Esophagus mucosa (tissue), 1 donor: ENCODE measurements around the gene LPIN1. TPM values are rescaled to one million over a fixed set of nuclear protein-coding genes. Genes with fewer than 3 reads are reported as not detected.
A peak's percentile ranks its signal among the peaks of the same experiment; 100 is the strongest.
"Not testable (repeated sequence)": the region's sequence is repeated elsewhere in the genome, so short reads cannot be mapped to it uniquely, and the experiment has no call there.

ENCODE experiments used
- ATAC-seq: fragments of 200-7000 bp; cut with Tn5 transposase; one replicate; pipeline ENCODE4 v1.9.1; 2020
- total RNA-seq: library from RNA; stranded (reverse); gene quantifications from one replicate; pipeline ENCODE4 v1.2.4, GENCODE V29; 2023
- donor health status: DM: yes; HTN: yes; CAD: no.

The LPIN1 gene
- total RNA-seq, 1 donor from 2014 or later: 33.6 TPM

DNA sequence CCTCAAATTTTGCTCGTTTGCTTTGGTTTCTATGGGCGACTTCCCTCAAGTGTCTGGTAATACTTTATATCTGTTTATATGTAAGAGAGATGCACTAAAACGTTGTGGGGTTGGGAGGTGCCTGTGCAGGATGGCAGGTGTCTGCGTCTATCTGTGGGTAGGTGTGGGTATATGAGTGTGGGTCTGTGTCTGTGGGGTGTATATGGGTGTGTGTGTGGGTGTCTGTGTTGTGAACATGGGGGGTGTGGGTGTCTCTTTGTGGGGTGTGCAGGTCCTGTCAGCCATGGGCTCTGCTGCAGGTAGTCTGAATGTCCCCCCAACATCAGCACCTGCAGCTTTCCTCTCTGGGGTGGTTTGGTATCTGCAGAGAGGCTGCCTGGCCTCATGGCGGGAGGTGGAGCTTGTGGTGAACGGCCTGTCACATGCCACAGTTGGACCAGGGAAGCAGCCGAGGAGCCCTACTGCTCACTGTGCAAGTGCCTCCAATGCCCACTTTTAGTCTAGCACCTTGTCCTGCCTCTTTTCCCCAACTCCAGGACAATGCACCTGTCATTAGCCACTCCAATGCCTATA lies 90.3 kb downstream of the LPIN1 start:
- no peak for ATAC-seq

DNA sequence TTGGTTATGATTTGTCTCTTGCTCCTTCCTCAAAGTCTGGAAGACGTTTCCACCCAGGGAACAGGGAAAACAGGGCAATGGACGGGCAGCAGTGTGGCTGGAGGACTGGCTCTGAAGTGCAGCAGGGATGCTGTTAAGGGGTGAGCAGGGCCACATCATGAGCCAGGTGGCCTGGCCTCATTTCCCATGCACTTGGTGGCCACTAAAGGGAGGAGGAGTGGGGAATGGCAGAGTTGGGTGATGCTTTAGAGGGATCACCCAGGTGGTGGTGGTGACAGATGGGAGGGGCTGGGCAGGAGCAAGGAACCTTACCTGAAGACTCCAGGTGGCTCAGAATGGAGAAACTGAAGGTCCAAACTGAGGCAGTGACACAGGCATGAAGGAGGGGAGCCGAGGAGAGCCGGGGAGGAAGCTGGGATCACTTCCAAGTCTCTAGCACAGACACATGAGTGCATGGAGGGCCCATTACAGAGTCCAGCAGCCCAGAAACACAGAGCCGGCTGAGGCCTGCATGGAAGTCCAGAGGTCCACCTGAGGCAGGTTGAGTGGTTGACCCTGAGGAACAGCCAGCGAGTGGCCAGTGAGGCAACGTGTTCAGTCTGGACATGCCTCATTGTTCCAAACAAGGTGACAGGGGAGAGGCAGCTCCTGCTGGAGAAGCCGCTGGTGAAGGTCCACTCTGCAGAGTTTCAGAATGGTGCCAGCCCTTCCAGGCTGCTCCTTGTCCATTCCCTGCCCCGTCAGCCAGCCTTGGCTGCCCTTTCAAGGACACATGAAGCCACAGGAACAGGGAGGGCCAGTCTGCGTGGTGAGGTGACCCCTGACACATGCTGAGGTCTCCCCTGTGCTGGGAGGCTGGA lies 91.7 kb downstream of the LPIN1 start:
- ATAC-seq: no peak

DNA sequence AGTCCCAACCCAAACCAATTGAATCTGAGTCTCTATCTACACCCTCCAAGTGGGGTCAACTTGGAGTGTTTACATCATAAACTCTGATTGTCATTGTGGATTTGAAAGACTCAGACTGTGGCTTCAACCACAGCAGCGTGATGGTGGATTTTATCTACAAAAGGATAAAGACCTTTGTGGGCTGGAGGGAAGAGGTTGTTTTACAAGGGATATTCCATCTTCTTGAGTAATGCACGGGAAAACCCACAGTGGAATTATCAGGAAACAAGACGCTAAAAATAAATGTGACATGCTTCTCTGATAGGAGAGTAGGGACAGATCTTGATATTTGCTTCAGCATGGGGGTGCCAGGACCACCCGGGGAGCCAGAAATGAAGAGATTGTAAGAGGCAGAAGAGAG lies 93.5 kb downstream of the LPIN1 start:
- no peak for ATAC-seq

DNA sequence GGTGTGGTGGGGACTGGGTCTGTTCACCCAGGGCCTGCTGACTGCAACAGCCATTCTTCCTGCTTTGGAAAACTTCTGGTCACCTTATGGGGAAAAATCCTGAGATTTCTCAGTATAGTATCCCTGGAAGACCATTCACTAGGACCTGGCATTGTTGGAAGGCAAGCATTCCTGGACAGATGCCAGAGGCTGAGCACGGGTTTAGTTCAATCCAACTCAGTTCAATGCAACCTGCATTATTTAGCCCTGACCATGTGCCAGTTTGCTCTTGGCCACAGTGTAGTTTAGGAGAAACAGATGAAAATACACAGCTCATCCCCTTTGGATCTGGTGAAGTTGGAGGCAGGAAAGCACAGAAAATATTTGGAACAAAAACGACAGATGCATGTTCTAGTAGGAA lies 95.9 kb downstream of the LPIN1 start:
- ATAC-seq: no peak

DNA sequence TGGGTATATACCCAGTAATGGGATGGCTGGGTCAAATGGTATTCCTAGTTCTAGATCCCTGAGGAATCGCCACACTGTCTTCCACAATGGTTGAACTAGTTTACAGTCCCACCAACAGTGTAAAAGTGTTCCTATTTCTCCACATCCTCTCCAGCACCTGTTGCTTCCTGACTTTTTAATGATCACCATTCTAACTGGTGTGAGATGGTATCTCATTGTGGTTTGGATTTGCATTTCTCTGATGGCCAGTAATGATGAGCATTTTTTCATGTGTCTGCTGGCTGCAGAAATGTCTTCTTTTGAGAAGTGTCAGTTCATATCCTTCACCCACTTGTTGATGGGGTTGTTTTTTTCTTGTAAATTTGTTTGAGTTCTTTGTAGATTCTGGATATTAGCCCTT lies 98.4 kb downstream of the LPIN1 start:
- ATAC-seq: not testable (repeated sequence)

DNA sequence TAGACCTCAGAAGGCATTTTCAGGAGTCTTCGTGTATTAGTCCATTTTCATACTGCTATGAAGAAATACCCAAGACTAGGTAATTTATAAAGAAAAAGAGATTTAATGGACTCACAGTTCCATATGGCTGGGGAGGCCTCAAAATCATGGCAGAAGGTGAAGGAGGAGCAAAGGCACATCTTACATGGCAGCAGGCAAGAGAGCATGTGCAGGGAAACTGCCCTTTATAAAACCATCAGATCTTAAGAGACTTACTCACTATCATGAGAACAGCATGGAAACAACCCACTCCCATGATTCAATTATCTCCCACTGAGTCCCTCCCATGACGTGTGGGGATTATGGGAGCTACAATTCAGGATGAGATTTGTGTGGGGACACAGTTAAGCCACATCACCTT lies 101.5 kb downstream of the LPIN1 start:
- ATAC-seq: not testable (repeated sequence)

DNA sequence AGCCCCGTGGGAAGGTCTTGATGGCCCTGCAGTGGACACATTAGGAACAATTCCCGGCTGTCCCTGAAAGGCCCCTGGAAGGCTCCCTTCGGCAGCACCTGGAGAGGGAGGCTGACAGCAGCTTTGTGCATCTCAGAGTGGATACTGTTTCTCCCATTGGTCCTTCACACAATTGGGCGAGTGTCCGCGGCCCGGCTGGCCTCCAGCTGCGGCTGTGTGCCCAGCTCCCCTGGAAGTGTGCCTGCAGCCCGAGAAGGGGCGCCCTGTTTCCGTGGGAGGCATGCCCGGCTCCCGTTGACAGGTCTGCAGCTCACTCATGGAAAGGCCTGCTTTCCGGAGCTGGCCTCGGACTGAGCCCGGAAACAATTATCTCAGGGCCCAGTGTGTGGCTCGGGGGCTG lies 103.7 kb downstream of the LPIN1 start:
- ATAC-seq: no peak

DNA sequence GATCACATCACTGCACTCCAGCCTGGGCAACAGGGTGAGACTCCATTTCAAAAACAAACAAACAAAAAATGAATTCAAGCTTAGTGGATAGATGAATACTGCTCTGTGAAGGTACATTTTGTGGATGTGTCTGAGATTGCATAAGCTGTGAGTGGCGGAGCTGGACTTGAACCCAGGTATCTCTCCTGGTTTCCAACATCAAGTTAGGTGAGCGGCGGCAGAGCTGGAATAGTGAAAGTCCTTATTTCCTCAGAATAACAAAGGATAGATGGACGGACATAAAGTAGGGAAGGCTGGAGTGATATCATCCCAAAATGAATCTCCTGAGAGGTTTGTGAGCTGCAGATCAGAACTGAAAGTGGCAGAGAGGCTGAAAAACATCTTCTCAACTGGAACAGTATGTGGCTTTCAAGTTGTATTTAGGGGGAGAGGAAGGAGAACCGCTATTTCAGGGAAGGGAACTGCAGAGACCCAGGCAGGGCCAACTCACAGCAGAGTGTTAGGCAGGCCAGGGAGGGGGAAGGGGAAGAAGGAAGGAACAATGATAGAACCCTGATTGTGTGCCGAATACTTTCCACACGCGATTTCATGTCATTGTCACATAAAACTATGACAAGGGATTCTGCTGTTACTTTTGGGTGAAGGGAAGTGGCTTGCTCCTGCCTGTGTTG lies 106.2 kb downstream of the LPIN1 start:
- ATAC-seq: no peak

DNA sequence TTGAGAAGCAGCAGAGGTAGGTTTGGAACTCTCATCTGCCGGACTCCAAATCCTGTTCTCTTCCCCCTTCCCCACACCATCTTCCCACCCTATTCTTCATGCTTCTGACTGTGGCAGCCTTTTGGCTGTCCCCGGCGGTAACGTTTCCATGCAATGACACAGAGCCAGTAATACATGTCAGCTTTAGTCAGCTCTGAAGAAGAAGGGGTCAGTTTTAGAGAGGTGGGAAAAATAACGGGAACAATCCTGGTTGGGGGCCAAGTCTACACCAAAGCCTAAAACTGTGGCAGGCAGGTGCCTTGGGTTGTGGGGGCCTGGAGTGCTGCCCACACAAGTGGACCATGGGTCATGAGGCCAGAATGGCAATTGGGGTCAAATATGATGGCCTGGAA lies 106.8 kb downstream of the LPIN1 start:
- no peak for ATAC-seq

DNA sequence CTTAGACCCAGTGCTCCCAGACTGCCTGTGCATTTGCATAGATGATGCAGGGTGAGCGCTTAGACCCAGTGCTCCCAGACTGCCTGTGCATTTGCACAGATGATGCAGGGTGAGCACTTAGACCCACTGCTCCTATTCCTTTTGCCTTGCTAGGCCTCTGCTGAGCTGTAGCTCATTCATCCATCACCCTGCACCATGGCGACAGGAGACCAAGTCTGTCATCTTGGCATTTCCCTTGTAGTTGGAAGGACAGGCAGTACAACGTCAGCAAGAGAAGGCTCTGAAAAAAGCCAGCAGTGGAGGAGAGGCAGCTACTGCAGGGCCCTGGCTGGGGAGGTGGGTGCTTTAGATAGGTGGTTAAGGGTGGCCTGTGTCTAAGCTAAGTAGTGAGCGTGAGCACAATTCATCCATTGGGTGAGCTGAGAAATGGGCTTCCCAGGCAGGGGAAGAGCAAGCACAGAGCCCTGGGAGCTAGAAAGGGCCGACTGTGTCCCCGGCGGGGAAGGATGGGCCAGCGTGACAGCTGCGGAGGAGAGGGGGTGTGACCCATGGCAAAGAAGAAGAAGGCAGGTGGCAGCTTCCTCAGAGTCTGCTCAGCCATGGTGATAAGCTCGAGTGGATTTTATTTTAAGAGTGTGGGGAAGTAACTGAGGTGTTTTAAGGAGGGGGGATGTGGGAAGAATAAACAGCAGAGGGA lies 108.8 kb downstream of the LPIN1 start:
- no peak for ATAC-seq

DNA sequence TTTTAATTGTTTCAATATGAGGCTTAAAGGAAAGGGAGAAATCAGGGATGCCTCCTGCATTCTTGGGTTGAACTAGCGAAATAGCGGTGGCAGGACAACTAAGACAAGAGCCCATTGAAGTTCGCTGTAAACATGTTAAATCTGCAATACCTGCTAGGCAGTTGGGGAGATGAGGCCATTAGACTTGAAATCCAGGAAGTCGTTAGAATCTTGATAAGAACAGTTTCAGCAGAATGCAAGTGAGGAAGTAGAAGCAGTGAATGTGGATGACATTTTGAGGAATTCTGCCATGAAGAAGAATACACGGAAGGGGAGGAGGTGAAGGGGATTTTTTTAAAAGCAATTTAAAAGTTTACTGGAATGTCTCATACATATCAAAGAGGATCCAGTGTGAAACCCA lies 109.7 kb downstream of the LPIN1 start:
- ATAC-seq: no peak

DNA sequence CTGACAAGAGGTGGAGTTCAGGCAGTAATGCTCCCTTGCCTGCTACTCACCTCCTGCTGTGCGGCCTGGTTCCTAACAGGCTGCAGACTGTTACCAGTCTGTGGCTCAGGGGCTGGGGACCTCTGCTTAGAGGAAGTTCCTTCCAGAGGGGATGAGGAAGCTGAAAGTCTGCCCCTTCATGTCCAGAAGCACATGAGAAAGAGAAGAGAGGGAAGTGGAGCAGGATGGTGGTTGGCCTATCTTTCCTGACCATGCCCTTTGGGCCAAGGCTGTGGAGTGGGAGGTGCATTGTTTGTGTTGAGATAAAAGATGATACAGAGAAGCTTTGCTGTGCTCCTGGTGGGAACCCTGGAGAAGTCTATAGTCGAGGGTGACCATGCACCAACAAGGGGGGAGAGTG lies 112.5 kb downstream of the LPIN1 start:
- ATAC-seq: no peak

DNA sequence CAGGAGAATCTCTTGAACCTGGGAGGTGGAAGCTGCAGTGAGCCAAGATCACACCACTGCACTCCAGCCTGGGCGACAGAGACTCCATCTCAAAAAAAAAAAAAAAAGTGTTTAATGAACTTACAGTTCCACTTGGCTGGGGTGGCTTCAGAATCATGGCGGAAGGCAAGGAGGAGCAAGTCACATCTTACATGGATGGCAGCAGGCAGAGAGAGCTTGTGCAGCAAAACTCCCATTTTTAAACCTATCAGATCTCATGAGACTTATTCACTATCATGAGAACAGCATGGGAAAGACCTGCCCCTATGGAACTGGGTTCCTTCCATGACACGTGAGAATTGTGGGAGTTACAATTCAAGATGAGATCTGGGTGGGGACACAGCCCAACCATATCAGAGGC lies 113.5 kb downstream of the LPIN1 start:
- ATAC-seq: not testable (repeated sequence)

DNA sequence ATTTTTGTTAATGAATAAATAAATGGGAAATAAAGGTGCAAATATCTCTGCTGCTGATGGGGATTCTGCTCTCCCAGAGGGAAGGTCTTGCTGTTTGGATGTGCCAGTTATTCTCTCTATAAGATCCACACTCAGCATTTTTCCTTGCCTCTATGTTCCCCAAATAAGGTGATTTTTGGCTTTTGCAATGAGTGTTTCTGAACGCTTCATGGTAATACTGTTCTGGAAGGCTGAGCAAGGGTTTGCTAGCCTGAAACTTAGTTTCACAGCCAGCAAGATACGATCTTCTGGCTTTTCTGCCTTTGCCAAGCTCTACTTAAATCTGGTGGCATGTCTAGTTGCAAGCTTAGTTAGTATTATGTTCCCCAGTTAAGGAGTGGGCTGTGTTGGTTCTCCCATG lies 114.6 kb downstream of the LPIN1 start:
- ATAC-seq: no peak

DNA sequence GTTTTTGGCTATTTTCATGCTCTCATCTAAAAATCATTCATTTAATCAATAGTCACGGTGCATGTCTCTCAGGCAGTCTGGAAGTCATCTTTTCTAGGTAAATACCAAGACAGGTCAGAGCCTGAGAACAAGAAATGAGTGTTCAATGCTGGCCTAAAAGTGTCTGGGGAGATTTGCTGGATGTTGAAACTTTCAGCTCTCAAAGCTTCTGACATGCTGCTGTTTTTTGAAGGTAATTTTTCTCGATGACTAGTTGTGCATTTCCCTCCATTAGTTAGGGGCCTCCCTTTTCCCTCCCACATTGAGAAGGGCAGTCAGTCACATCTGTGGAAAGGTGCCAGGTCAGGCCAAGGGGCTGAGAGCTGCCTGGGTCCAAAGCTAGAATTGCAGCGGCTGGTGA lies 115.6 kb downstream of the LPIN1 start:
- no peak for ATAC-seq

DNA sequence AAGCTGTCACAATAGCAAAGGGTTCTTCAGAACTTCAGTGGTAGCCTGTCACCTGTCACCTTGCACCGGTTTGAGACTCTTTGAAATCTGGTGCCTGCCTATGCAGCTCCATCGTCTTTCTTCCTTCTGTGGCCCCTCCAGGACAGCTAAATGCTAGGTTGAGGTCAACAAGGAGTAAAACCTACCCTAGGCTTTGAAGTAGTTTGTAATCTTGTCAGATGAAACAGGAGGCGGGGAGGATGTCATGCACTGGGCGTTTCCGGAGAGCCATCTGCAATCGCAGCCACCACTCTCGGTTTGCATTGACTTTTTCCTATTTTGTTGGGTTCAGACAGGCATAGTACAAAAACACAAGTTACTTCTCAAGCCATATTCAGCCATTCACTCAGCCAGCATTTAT lies 116.7 kb downstream of the LPIN1 start:
- ATAC-seq: no peak

DNA sequence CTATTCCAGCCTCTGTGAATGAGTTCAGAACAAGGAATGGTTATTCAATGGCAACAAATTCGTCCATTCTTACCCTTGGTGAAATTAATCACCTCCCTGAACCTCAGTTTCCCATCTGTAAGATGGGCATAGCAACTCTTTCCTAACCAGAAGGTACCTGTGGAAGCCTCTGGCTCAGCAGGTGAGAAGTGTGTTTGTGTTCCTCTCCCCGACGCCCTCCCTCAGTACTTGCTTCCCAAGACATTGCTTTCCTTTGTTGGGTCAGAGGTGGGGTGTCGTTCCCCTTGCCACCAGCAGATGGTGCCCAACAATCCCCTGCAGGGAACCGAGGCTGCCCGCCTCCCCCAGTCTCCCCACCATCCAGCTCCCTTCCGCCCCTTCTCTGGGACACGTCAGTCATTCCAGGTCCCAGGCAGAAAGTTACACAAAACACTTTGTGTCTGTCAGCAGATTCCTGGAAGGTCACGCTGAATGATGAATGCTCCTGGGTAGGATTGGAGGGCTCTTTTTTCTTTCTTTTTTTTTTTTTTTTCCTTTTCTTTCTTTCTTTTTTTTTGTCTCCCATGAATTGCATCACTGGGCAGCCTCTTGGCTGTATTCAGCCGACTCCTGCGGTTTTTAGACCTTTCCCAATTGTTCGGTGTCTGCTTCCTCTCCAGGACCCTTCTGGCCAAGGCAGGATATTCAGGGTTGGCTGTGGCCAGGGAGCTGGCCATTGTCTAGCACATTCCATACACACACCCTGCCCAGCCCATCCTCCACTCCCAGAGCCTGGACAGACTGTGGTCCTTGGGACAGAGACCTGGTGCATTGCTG lies 117.3 kb downstream of the LPIN1 start:
- ATAC-seq: peak; percentile 87

DNA sequence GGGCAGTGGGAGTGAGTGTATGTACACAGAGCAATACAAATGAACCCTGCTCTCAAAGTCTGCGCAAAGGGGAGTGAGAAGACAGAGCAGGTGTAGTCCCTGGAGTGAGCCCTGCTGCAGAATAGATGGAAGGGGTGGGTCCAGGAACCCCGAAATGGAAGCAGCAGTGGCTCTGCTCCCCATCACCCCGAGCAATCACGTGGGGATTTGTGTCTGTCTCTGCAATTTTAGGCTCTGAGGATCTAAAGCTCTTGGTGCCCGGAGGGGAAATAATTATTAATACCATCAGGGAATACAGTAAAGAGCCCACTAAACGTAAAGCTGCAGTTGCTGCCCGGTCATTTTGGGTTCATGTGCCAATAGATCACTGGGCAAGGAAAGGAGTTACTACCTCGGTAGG lies 118.3 kb downstream of the LPIN1 start:
- ATAC-seq: no peak

DNA sequence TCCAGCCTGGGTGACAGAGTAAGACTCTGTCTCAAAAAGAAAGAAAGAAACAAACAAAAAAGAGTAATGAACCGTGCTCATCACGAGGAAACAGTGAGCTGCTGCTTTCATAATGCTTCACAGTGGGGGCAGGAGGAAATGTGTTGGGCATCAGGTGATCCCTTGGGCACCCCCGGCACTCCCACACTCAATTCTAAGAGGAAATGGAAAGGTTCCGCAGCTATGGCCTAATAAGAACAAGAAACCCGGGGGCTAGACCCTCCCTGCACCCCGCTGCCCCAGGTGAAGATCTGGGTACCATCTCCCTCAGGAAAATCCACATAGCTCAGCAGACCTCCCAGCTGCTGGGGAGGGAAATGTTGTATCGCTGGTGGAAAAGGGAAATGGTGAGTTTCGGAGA lies 118.9 kb downstream of the LPIN1 start:
- ATAC-seq: no peak

DNA sequence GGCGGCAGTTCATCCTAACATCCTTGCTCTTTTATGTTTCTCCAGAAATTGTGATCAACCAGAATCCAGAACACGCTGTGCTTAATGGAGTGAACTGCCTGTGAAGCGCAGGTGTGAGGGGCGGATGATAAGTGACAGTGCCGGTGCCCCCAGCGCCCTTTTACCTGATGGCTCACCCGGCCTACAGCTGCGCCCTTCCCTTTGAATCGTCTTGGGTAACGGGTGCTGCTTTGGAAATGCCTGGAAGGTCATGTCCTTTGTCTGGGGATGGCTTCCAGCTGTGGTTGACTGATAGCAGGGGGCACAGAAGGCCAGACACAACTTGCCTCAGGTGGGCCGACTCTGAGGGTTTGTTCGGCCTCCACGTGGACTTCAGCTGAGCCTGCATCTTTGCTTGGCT lies 119.4 kb downstream of the LPIN1 start:
- no peak for ATAC-seq

DNA sequence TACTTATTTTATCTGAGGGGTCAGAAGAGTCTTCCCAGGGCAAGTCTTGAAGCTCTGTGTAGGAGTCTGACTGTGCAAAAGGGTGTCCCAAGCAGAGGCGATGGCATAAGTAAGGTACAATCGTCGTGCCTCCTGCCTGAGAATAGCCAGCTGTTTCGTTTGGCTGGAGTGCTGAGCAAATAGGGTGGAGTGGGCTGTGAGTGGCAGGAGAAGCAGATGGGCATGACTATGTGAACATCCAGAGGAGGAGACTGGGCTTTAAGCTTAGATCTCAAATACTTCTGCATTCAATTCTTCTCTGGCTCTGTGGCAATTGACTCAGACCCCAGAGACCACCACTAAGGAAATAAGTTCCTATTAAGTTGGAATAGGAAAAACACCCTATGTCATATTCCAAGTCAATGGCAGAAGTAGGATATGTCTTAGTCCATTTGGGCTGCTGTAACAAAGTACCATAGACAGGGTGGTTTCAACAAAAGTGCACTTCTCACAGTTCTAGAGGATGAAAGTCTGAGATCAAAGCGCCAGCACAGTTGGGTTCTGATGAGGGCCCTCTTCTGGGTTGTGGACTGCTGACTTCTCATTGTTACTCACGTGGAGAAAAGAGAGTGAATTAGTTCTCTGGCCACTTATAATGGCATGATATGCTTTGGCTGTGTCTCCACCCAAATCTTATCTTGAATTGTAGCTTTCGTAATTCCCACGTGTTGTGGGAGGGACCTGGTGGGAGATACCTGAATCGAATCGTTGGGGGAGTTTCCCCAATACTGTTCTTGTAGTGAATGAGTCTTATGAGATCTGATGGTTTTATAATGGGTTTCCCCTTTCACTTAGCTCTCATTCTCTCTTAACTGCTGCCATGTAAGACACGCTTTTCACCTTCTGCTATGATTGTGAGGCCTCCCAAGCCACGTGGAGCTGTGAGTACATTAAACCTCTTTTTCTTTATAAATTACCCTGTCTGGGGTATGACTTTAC lies 120.2 kb downstream of the LPIN1 start:
- no peak for ATAC-seq
